Right lobe of liver (tissue), 6 donors: ENCODE measurements around the gene ANTXRL. TPM values are rescaled to one million over a fixed set of nuclear protein-coding genes. Genes with fewer than 3 reads are reported as not detected.
"Not testable (repeated sequence)": the region's sequence is repeated elsewhere in the genome, so short reads cannot be mapped to it uniquely, and the experiment has no call there.

Experiments used
- ATAC-seq, 4 donors: fragments of 200-7000 bp; cut with Tn5 transposase; one replicate each; pipeline ENCODE4 v1.9.1; 2020; ENCODE audit warnings: mild to moderate bottlenecking in 4 of 4, moderate library complexity in 4 of 4
- DNase-seq, 3 donors: peaks; one replicate each; pipeline ENCODE4 v3.0.0-alpha.2; 2020
- H3K27ac ChIP-seq, 3 donors: fragments of 200-600 bp; one replicate each; pipeline ENCODE4 v1.8.0; 2022
- H3K27me3 ChIP-seq, 2 donors: fragments of 200-600 bp; one replicate each; pipeline ENCODE4 v1.8.0; 2022
- H3K36me3 ChIP-seq, 4 donors: fragments of 200-600 bp; sonication (generic) in 1 of 4; one replicate each; pipeline versions ENCODE4 v1.5.1 to v1.8.0; 2017 to 2022; ENCODE audit warnings: control low read depth in 1 of 4
- H3K4me1 ChIP-seq, 4 donors: fragments of 200-600 bp; sonication (generic) in 1 of 4; one replicate each; pipeline versions ENCODE4 v1.5.1 to v1.8.0; 2017 to 2022; ENCODE audit warnings: control low read depth in 1 of 4
- H3K4me3 ChIP-seq, 3 donors: fragments of 200-600 bp; one replicate each; pipeline ENCODE4 v1.8.0; 2022
- H3K9me3 ChIP-seq, 4 donors: fragments of 200-600 bp; sonication (generic) in 1 of 4; one replicate each; pipeline versions ENCODE4 v1.5.1 to v1.8.0; 2017 to 2022; ENCODE audit warnings: control low read depth in 1 of 4
- POLR2A ChIP-seq: fragments of 450-650 bp; IDR thresholded peaks from one replicate; pipeline ENCODE4 v1.6.1; 2017; ENCODE audit warnings: antibody characterized with exemption, mild to moderate bottlenecking
- WGBS: methylation state at CpG from one replicate; pipeline ENCODE4 v1.1.6; 2018; ENCODE audit warnings: low coverage, low lambda C conversion rate; ENCODE audit not compliant: insufficient coverage; ENCODE audit errors: missing lambda C conversion rate; 5-methylcytosine and 5-hydroxymethylcytosine counted together
- intact Hi-C, 2 donors: fragments of 100-400 bp; cut with DNase I; formaldehyde crosslinking; loops; one replicate each; pipeline versions ENCODE4 v1.11.2 to v1.14.1; 2022
- total RNA-seq, 6 experiments: library from RNA; depleted of rRNA in 2 of 6; stranded (reverse); fragments of >200 nt in 2 of 6; fragmentation: NEBNext Ultra II Directional in 3 of 6; extraction: Animal tissue kit (Norgen Biotek cat#: 25700) in 3 of 6; gene quantifications; one replicate each; pipeline versions ENCODE4 v1.1.0 to v1.2.4, GENCODE V29; 2016 to 2023
- TF ChIP-seq, protein P1 (sequence below), 4 donors: fragments of 200-600 bp in 3 of 4; fragments of 450-650 bp in 1 of 4; IDR thresholded peaks; one replicate each; pipeline versions ENCODE4 v1.5.1 to v1.8.0; 2016 to 2022; ENCODE audit warnings: antibody characterized with exemption in 4 of 4, mild to moderate bottlenecking in 2 of 4
- donor health status: DM: no; HTN: yes; CAD: no.
- donor health status: DM: no; HTN: no; CAD: no.
- donor health status: DM: no; HTN: no; CAD: no.
- donor health status: DM: no; HTN: yes; CAD: no.
- donor health status: DM: no; HTN: yes; CAD: no.

ANTXRL gene
- total RNA-seq, 6 experiments from 2014 or later, result not detected

DNA sequence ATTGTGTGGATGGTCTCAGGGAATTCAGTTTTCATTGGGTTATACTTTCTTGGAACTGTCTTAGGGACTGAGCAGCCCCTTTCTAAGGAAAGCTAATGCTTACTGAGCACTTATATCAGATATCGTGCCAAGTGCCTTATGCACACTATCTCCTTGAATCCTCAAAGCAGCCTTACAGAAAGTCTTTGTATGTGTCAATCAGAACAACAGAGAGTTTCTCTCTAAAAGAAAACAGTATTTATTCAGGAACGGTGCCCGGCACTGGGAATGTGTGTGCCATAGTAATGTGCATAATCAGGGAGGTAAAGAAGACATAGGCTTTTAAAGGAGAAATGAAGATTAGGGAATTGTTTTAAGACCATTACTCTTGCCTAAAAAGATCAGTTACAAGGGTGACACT is 17.3 kb downstream of the ANTXRL start:
- H3K27me3 ChIP-seq, result no peaks in the 10 kb centered on the region
- ATAC-seq (no peak), DNase-seq (no peak)
- H3K4me3 ChIP-seq, result no peak overlapping the region
- no peaks in the 10 kb centered on the region for H3K36me3 ChIP-seq
- 83% methylated on average over 3 of the region's 3 CpGs for WGBS
- TF ChIP-seq POLR2A, result no peak
- TF ChIP-seq, protein P1, sequence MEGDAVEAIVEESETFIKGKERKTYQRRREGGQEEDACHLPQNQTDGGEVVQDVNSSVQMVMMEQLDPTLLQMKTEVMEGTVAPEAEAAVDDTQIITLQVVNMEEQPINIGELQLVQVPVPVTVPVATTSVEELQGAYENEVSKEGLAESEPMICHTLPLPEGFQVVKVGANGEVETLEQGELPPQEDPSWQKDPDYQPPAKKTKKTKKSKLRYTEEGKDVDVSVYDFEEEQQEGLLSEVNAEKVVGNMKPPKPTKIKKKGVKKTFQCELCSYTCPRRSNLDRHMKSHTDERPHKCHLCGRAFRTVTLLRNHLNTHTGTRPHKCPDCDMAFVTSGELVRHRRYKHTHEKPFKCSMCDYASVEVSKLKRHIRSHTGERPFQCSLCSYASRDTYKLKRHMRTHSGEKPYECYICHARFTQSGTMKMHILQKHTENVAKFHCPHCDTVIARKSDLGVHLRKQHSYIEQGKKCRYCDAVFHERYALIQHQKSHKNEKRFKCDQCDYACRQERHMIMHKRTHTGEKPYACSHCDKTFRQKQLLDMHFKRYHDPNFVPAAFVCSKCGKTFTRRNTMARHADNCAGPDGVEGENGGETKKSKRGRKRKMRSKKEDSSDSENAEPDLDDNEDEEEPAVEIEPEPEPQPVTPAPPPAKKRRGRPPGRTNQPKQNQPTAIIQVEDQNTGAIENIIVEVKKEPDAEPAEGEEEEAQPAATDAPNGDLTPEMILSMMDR (IDR thresholded peaks at IDR 0.05), result no peak
- intact Hi-C loops, result no loop called here
- H3K27ac ChIP-seq, result no peak overlapping the region
- H3K4me1 ChIP-seq, result no peaks in the 10 kb centered on the region
- no peaks in the 10 kb centered on the region for H3K9me3 ChIP-seq

- H3K9me3 ChIP-seq, H3K27me3 ChIP-seq, H3K4me3 ChIP-seq, DNase-seq, H3K4me1 ChIP-seq, H3K36me3 ChIP-seq, ATAC-seq, H3K27ac ChIP-seq, intact Hi-C loops: not testable (repeated sequence)
- 83% methylated on average over 1 of the region's 5 CpGs for WGBS
These were observed 17.9 kb downstream of the ANTXRL start for GRCh38 chr10:46304671-46305070.

DNA sequence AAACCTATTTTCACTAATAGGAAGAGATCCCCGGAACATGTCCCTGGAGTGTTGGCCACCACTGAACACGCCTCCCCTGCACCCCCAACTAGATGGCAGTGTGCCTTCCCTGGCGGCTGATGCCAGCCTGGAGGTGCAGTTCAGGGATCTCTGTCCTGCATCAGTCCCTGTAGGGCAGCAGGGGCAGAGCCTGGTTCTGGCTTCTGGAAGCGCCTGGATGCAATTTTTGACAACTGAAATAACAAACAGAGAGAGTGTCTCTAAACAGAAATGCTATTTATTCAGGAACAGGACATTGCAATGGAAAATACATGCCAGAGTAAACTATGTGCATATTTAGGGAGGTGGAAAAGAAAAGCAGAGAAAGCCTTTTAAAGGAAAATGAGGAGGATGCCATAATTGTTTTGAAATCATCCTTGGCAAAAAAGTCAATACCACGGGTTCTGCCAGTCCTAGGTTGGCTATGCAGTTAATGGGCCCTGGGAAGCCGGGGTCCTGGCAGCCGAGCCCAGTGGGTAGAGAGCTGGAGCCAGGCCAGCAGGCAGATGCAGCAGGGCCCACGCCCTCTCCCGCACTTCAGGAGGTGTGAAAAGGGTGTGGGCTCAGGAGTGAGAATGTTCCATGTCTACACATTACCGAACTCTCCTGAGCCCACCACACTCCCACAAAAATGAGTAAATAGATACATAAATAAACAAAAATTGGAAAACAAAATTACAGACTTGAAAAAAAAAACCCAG is 18.5 kb downstream of the ANTXRL start:
- no peaks in the 10 kb centered on the region for H3K9me3 ChIP-seq
- no peaks in the 10 kb centered on the region for H3K4me1 ChIP-seq
- no peaks in the 10 kb centered on the region for H3K27me3 ChIP-seq
- ATAC-seq (no peak), DNase-seq (peak in 2 of 3 donors; percentile 43 to 46)
- H3K36me3 ChIP-seq, result no peaks in the 10 kb centered on the region
- no peak overlapping the region for H3K27ac ChIP-seq
- 67% methylated on average over 8 of the region's 10 CpGs for WGBS
- intact Hi-C loops, result no loop called here
- no peak for TF ChIP-seq POLR2A
- TF ChIP-seq, protein P1 (IDR thresholded peaks at IDR 0.05), result no peak
- no peak overlapping the region for H3K4me3 ChIP-seq

GRCh38 chr10:46305986-46306385 is 19.2 kb downstream of the ANTXRL start:
- no peak overlapping the region for H3K27ac ChIP-seq
- no peak overlapping the region for H3K4me3 ChIP-seq
- DNase-seq (no peak), ATAC-seq (no peak)
- H3K36me3 ChIP-seq, result no peaks in the 10 kb centered on the region
- no peaks in the 10 kb centered on the region for H3K4me1 ChIP-seq
- 80% methylated on average over 1 of the region's 1 CpG for WGBS
- TF ChIP-seq, protein P1 (IDR thresholded peaks at IDR 0.05), result no peak
- no peak for TF ChIP-seq POLR2A
- no peaks in the 10 kb centered on the region for H3K9me3 ChIP-seq
- H3K27me3 ChIP-seq, result no peaks in the 10 kb centered on the region
- intact Hi-C loops, result no loop called here

DNA sequence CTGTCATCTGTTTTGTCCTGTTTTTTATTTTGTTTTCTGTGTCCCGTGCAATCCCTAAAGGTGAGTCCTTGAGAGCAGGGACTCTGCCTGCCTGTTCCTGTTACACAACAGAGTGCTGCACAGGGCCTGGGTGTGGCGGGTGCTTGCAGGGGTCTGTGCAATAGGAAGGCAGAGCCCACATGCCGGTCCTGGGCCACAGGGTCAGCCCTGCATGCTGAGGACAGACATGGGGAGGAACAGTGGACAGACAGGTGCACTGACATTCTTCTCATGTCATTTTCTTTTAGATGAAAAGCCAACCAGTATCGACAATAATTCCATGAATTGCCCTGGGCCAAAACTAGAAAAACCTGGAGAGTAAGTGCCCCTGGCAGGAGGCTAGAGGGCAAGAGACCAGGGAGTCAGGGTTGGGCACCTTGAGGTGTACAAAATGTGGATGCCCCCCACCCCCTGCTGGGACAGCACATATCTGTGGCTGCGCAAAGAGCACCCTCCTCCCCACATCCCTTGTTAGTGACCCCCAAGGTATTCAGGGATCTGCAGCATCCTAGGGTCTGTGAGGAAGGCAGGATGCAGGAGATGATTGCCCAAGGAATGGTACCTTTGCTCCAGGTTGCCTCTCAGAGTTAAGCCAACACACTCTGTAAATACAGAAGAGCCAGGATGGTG is 19.9 kb downstream of the ANTXRL start:
- ATAC-seq (no peak), DNase-seq (no peak)
- Histone ChIP-seq H3K4me1 (no peaks in the 10 kb centered on the region), H3K36me3 (no peaks in the 10 kb centered on the region), H3K27ac (no peak overlapping the region), H3K4me3 (no peak overlapping the region), H3K27me3 (no peaks in the 10 kb centered on the region), H3K9me3 (no peaks in the 10 kb centered on the region)
- intact Hi-C loops, result no loop called here
- no peak for TF ChIP-seq POLR2A
- TF ChIP-seq, protein P1 (IDR thresholded peaks at IDR 0.05), result no peak
- WGBS, result 68% methylated on average over 3 of the region's 5 CpGs
